WTC11 (cell line): ENCODE results near the gene TMEM38A. TPM values are rescaled to one million over a fixed set of nuclear protein-coding genes. Genes with fewer than 3 reads are reported as not detected.

Source experiments
- AR ChIP-seq: fragments of 250-450 bp; sonication (Bioruptor Pico); IDR thresholded peaks from 2 replicates; pipeline ENCODE4 v1.9.0; 2021; ENCODE audit warnings: mild to moderate bottlenecking
- ATF3 ChIP-seq: sonication (generic); formaldehyde crosslinking; conservative IDR thresholded peaks from 2 replicates; pipeline ENCODE4 v1.8.1; 2022; ENCODE audit warnings: mild to moderate bottlenecking, missing genetic modification reagents
- CTCF ChIP-seq: fragments of 200-600 bp; IDR thresholded peaks from 2 replicates; pipeline ENCODE4 v1.8.0; 2022; ENCODE audit warnings: antibody characterized with exemption
- NFE2L1 ChIP-seq: sonication (generic); formaldehyde crosslinking; IDR thresholded peaks from 2 replicates; pipeline ENCODE4 v1.8.1; 2023; ENCODE audit warnings: missing genetic modification reagents
- SMAD4 ChIP-seq: sonication (generic); formaldehyde crosslinking; IDR thresholded peaks from 2 replicates; pipeline ENCODE4 v1.8.0; 2022; ENCODE audit warnings: mild to moderate bottlenecking, missing genetic modification reagents
- STAT6 ChIP-seq: sonication (generic); formaldehyde crosslinking; conservative IDR thresholded peaks from 2 replicates; pipeline ENCODE4 v1.8.1; 2023; ENCODE audit warnings: mild to moderate bottlenecking, low read depth, missing genetic modification reagents, moderate library complexity
- ZBTB43 ChIP-seq: sonication (generic); formaldehyde crosslinking; IDR thresholded peaks from 2 replicates; pipeline ENCODE4 v1.8.1; 2023; ENCODE audit warnings: mild to moderate bottlenecking, missing genetic modification reagents
- ZMAT4 ChIP-seq: fragments of 250-450 bp; sonication (Bioruptor Pico); IDR thresholded peaks from 2 replicates; pipeline ENCODE4 v1.9.0; 2021; ENCODE audit warnings: mild to moderate bottlenecking
- ZNF512 ChIP-seq: sonication (generic); formaldehyde crosslinking; IDR thresholded peaks from 2 replicates; pipeline ENCODE4 v1.8.1; 2022; ENCODE audit warnings: missing genetic modification reagents, borderline replicate concordance
- ZNF532 ChIP-seq: fragments of 250-450 bp; sonication (Bioruptor Pico); IDR thresholded peaks from 2 replicates; pipeline ENCODE4 v1.9.0; 2021; ENCODE audit warnings: mild to moderate bottlenecking, borderline replicate concordance
- ZNF671 ChIP-seq: fragments of 250-450 bp; sonication (Bioruptor Pico); IDR thresholded peaks from 2 replicates; pipeline ENCODE4 v1.8.0; 2021; ENCODE audit warnings: mild to moderate bottlenecking
- total RNA-seq: library from RNA; stranded (reverse); gene quantifications from 3 replicates; pipeline ENCODE4 v1.2.3, GENCODE V29; 2021

Gene TMEM38A
- total RNA-seq, 1 experiment from 2014 or later, result 9.5 TPM

GRCh38 chr19:16641695-16642094 is 19.2 kb upstream of the TMEM38A start (continued):
- TF ChIP-seq STAT6 (CRISPR knock-in tag), result no peak
- no peak for TF ChIP-seq ZBTB43 (CRISPR knock-in tag)
- TF ChIP-seq ZNF671, result no peak
- TF ChIP-seq ATF3 (CRISPR knock-in tag), result no peak
- TF ChIP-seq ZNF532 (CRISPR knock-in tag), result no peak
- no peak for TF ChIP-seq AR (CRISPR knock-in tag)
- TF ChIP-seq SMAD4 (CRISPR knock-in tag), result no peak
- TF ChIP-seq ZMAT4 (CRISPR knock-in tag), result no peak
- TF ChIP-seq ZNF512 (CRISPR knock-in tag), result no peak
- no peak for TF ChIP-seq NFE2L1 (CRISPR knock-in tag)
- no peak for TF ChIP-seq CTCF
